Adipocyte (in vitro differentiated cells): ENCODE data around the gene MARF1.
"Not testable (repeated sequence)": the region's sequence is repeated elsewhere in the genome, so short reads cannot be mapped to it uniquely, and the experiment has no call there.

ENCODE experiments used
- DNase-seq: peaks from one replicate; pipeline ENCODE4 v3.0.0-alpha.2; 2015; ENCODE audit warnings: low read depth
- H3K27me3 ChIP-seq: replicated peaks from 2 replicates; pipeline ENCODE4 v1.7.0; 2013; ENCODE audit warnings: mild to moderate bottlenecking, low read length, moderate library complexity; ENCODE audit not compliant: control insufficient read depth, insufficient read depth
- H3K36me3 ChIP-seq: 2 replicates; pipeline ENCODE4 v1.7.0; 2013; ENCODE audit warnings: low read length, mild to moderate bottlenecking, moderate library complexity; ENCODE audit not compliant: control insufficient read depth, insufficient read depth, severe bottlenecking
- H3K4me1 ChIP-seq: 2 replicates; pipeline ENCODE4 v1.7.0; 2013; ENCODE audit warnings: mild to moderate bottlenecking, low read length, moderate library complexity; ENCODE audit not compliant: control insufficient read depth, insufficient read depth
- H3K4me3 ChIP-seq: 2 replicates; pipeline ENCODE4 v1.7.0; 2013; ENCODE audit warnings: mild to moderate bottlenecking, low read length, moderate library complexity
- H3K9ac ChIP-seq: 2 replicates; pipeline ENCODE4 v1.7.0; 2013; ENCODE audit warnings: mild to moderate bottlenecking, low read length, moderate library complexity
- H3K9me3 ChIP-seq: 2 replicates; pipeline ENCODE4 v1.7.0; 2013; ENCODE audit warnings: mild to moderate bottlenecking, low read length, moderate library complexity; ENCODE audit not compliant: control insufficient read depth

MARF1 gene

DNA sequence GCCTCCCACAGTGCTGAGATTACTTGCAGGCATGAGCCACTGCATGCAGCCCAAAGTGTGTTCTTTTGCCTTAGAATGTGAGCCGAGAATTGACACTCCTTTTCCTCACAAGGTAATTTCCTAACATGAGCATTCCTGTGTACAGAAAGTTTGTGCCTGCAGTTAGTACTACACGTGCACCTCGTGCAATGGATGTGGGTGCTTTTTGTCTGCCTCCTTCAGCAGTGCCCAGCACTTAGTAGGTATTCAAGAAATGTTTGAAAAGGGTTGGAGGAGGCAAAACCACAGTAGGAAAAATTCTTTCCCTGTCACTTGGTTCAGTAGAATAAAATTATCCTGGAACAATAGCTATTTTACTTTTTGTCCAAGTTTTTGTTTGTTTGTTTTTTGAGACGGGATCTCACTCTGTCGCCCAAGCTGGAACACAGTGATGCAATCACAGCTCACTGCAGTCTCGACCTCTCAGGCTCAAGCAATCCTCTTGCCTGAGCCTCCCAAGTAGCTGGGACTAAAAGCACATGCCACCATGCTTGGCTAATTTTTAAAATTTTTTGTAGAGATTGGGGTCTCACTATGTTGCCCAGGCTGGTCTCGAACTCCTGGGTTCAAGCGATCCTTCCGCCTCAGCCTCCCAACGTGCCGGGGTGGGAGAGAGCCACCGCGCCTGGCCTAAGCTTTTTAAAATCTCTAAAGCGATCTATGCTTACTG lies 9.5 kb upstream of the MARF1 start:
- no peak overlapping the region for H3K9ac ChIP-seq
- no peaks in the 10 kb centered on the region for H3K36me3 ChIP-seq
- peaks cover 8% of the 10 kb centered on the region for H3K4me1 ChIP-seq
- H3K4me3 ChIP-seq, result no peak overlapping the region
- DNase-seq, result no peak
- H3K27me3 ChIP-seq, result no peaks in the 10 kb centered on the region
- H3K9me3 ChIP-seq, result no peaks in the 10 kb centered on the region

DNA sequence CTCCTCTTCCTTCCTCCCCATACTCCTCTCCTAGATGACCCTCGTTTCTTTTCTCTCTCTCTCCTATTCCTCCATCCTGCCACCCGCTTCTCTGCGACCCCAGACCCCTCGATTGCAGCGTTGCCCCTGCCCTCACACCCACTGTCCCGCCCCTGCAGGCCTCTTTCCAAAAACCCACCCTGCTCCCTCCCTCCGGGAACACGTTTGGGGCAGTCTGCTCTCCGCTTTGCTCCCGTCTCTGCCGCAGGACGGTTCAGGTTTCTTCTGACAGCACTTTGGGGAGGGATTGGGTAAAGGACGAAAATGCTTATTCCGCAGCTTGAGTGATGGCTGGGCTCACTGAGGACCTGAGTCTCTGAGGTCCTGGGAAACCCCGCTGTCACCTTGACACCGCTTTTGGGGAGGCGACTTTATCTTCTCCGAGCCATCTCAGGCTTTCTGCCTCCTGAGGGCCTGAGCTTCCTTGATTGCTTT lies 7.8 kb upstream of the MARF1 start:
- DNase-seq, result peak; percentile 71
- H3K9me3 ChIP-seq, result no peaks in the 10 kb centered on the region
- H3K4me1 ChIP-seq, result peaks cover 8% of the 10 kb centered on the region
- no peaks in the 10 kb centered on the region for H3K27me3 ChIP-seq
- H3K9ac ChIP-seq, result peak overlapping the region; percentile 86
- H3K36me3 ChIP-seq, result no peaks in the 10 kb centered on the region
- peak overlapping the region; percentile 93 for H3K4me3 ChIP-seq

DNA sequence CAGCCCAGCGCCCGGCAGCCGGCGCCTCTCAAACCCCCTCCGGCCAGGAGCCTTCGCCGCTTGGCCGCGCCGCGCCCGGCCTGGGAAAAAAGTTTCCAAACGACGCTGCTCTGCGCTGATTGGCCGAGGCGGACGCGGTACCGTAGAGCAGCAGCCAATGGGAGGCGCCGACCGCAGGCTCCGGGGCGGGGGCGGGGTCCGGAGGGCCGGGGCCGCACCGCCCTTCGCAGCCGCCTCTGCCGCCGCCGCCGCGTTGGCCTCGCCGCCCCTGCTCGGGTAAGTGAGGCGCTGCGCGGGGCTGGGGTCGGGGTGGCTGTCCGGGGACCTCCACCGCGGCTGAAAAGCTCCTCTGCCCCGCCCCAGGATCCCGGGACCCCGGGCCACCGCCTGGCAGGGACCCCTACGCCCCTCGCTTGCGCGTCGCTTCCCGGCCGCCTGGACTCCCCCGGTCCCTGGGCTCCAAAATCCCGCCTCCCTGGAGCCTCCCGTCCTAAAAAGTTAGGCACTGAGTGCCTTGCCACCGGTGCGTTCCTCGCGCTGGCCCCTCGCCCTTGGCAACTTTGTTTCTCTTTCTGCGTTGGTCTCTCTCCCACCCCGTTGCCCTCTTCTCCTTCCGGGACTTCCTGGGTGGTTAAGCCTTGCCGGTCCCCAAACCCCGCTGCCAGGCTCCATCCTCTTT lies 7.2 kb upstream of the MARF1 start, which contains the start of gene NDE1:
Gene NDE1, plus strand, starts transcription at position 227 of the 679 bp plus-strand sequence. CDS start 14,534 bp downstream, outside the sequence.
- H3K27me3 ChIP-seq, result no peaks in the 10 kb centered on the region
- peak within 1 kb of the TSS; percentile 93 for H3K4me3 ChIP-seq
- no peaks in the 10 kb centered on the region for H3K9me3 ChIP-seq
- H3K9ac ChIP-seq, result peak within 1 kb of the TSS; percentile 86
- no peaks in the 10 kb centered on the region for H3K36me3 ChIP-seq
- DNase-seq, result peak; percentile 98
- H3K4me1 ChIP-seq, result peaks cover 8% of the 10 kb centered on the region

DNA sequence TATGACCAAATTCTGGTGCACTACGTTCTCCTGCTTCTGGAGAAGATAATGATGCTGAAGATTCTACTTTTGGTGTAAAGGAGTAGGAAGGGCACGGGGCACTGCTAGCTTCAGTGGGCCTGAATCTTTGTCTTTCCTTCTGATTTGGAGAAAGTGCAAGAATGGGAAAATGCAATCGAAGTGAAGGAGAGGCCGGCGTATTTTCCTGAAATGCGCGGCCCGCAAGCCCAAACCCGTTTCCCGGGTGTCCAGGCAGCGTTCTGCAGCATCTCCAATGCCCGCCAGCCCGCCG lies 6.7 kb upstream of the MARF1 start:
- no peaks in the 10 kb centered on the region for H3K9me3 ChIP-seq
- H3K9ac ChIP-seq, result peak overlapping the region; percentile 75
- H3K4me1 ChIP-seq, result peaks cover 8% of the 10 kb centered on the region
- H3K27me3 ChIP-seq, result no peaks in the 10 kb centered on the region
- H3K36me3 ChIP-seq, result no peaks in the 10 kb centered on the region
- H3K4me3 ChIP-seq, result peak overlapping the region; percentile 93
- DNase-seq, result no peak

GRCh38 chr16:15649311-15649710 lies 6.4 kb upstream of the MARF1 start:
- Histone ChIP-seq H3K9ac (peak overlapping the region; percentile 75), H3K4me3 (peak overlapping the region; percentile 93), H3K4me1 (peaks cover 11% of the 10 kb centered on the region)
- H3K27me3 ChIP-seq, H3K36me3 ChIP-seq, H3K9me3 ChIP-seq, DNase-seq: not testable (repeated sequence)

DNA sequence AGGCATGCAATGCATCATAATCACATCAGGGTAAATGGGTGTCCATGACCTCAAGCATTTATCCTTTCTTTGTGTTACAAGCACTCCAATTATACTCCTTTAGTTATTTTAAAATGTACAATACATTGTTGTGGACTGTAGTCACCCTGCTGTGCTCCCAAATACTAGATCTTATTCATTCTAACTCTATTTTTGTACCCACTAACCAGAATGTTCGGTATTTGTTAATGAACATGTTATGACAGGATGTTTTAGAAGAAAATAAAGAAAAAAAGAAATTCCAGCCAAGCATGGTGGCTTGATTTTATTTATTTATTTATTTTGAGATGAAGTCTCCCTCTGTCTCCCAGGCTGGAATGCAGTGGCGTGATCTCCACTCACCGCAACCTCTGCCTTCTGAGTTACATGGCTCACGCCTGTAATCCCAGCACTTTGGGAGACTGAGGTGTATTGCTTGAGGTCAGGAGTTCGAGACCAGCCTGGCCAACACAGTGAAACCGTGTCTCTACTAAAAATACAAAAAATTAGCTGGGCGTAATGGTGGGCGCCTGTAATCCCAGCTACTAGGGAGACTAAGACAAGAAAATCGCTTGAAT lies 5.3 kb upstream of the MARF1 start:
- Histone ChIP-seq H3K27me3 (no peaks in the 10 kb centered on the region), H3K36me3 (no peaks in the 10 kb centered on the region), H3K4me3 (no peak overlapping the region), H3K9me3 (no peaks in the 10 kb centered on the region), H3K9ac (no peak overlapping the region), H3K4me1 (peaks cover 15% of the 10 kb centered on the region)
- DNase-seq, result no peak

DNA sequence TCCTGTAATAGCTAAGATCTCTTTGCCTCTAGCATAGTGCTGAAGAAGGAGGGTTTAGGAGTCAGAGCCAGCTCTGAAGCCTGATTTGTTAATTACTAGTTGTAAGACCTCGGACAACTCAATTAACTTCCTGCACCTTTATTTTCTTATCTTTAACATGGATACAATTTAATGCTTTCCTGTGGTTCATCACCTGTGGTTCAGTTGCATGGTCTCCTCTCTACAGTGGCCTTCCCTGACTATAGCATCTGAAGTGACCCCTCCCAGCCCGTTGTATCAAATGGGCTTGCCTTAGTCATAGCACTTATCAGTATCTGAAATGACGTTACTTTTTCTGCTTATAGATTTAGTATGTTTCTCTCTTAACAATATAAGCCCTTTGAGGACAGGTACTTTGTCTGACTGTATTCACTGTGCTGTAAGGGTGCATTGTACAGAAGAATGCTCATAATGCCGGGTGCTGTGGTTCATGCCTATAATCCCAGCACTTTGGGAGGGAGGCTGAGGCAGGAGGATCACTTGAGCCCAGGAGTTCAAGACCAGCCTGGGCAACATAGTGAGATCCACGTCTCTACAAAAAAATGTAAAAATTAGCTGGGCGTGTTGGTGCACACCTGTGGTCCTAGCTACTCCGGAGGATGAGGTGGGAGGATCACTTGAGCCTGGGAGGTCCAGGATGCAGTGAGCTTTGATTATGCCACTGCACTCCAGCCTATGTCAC lies 4.5 kb upstream of the MARF1 start:
- Histone ChIP-seq H3K9me3 (no peaks in the 10 kb centered on the region), H3K4me3 (no peak overlapping the region), H3K27me3 (no peaks in the 10 kb centered on the region), H3K4me1 (peaks cover 11% of the 10 kb centered on the region), H3K9ac (no peak overlapping the region), H3K36me3 (no peaks in the 10 kb centered on the region)
- DNase-seq, result no peak

DNA sequence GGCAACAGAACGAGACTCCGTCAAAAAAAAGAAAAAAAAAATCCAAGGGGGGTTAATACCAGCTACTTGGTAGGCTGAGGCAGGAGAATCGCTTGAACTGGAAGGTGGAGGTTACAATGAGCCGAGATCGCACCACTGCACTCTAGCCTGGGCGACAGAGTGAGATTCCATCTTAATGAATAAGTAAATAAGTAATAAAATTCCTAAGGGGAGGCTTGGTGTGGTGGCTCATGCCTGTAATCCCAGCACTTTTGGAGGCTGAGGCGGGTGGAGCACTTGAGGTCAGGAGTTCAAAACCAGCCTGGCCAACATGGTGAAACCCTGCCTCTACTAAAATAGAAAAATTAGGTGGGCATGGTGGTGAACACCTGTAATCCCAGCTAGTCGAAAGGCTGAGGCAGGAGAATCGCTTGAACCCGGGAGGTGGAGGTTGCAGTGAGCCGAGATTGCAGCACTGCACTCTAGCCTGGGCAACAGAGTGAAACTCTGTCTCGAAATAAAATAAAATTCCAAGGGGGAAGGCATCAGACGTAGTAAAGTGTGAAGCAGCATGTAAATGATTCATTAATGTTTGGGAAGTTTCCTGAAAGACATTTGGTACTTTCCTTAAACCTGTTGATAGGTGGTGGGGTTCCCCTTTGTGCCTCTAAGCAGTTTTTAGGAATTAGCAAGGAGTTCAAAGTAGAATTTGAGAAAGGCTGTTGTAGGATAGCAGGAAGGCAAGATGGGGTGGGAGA lies 3.8 kb upstream of the MARF1 start:
- not testable (repeated sequence) for H3K36me3 ChIP-seq, H3K4me3 ChIP-seq, DNase-seq, H3K9me3 ChIP-seq, H3K27me3 ChIP-seq, H3K9ac ChIP-seq
- H3K4me1 ChIP-seq, result peaks cover 17% of the 10 kb centered on the region

- H3K4me1 ChIP-seq, result peaks cover 26% of the 10 kb centered on the region
- peak; percentile 74 for DNase-seq
- not testable (repeated sequence) for H3K9ac ChIP-seq, H3K36me3 ChIP-seq, H3K9me3 ChIP-seq, H3K27me3 ChIP-seq, H3K4me3 ChIP-seq
These were observed 2.1 kb upstream of the MARF1 start for GRCh38 chr16:15644962-15645465.

DNA sequence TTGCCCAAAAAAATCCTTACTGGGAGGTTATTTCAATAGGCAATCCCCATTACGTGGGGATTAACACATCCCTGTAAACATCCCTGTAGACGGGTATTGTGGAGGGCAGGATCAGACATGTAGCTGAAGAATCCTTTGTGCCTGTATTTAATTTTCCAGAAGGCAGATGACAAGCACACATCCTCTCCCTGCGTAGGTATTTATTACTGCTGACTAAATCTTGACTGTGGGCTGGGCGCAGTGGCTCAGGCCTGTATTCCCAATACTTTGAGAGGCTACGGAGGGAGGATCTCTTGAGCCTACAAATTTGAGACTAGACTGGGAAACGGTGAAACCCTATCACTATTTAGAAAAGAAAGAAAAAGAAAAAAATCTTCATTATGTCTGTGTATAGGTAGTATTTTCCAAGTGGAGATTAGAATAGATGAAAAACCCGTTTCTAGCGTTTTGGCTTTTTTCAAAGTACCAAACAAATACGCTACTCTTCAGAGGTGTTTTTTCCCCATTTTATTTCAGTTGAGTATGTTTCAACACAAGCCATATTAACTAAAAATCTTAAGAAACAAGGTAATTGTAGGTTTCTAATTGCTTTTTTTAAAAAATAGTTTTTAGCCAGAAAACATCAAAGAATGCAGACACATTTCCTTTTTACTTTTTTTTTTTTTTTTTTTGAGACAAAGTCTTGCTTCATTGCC lies 1.5 kb upstream of the MARF1 start:
- Histone ChIP-seq H3K27me3 (no peaks in the 10 kb centered on the region), H3K36me3 (no peaks in the 10 kb centered on the region), H3K4me1 (peaks cover 26% of the 10 kb centered on the region), H3K9me3 (no peaks in the 10 kb centered on the region), H3K4me3 (peak overlapping the region; percentile 99), H3K9ac (peak overlapping the region; percentile 100)
- DNase-seq, result peak; percentile 39
